ENCODE results near the gene MEF2D.
A peak's percentile ranks its signal among the peaks of the same experiment; 100 is the strongest.

MEF2D gene

DNA sequence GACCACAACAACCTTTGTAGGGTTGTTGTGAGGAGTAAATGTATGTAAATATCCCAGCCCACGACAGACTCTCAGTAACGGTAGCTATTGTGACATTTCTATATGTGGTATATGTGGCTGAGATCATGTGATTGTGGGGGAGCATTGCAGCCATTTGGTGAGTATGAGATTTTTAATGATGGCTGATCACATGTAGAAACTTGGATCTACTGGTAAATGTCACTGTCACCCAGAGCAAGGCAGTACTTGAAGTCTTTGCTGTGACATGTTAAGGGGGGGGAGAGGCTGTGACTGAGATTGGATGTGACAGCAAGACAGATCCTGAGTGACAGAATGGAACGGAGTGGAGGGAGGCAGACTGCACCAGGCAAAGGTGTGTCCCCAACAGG, 23.9 kb upstream of the MEF2D start:
- ATAC-seq = no peak
- TF ChIP-seq, protein P1, sequence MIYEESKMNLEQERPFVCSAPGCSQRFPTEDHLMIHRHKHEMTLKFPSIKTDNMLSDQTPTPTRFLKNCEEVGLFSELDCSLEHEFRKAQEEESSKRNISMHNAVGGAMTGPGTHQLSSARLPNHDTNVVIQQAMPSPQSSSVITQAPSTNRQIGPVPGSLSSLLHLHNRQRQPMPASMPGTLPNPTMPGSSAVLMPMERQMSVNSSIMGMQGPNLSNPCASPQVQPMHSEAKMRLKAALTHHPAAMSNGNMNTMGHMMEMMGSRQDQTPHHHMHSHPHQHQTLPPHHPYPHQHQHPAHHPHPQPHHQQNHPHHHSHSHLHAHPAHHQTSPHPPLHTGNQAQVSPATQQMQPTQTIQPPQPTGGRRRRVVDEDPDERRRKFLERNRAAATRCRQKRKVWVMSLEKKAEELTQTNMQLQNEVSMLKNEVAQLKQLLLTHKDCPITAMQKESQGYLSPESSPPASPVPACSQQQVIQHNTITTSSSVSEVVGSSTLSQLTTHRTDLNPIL (CRISPR knock-in tag; IDR thresholded peaks at IDR 0.05; ENCODE audit: low read depth) = no peak
- TF ChIP-seq OSR1 (CRISPR knock-in tag; IDR thresholded peaks at IDR 0.05) (no peak), ZC3H10 (CRISPR knock-in tag; IDR thresholded peaks at IDR 0.05) (no peak), BACH2 (CRISPR knock-in tag; IDR thresholded peaks at IDR 0.05; ENCODE audit: borderline replicate concordance) (no peak), CSDC2 (CRISPR knock-in tag; IDR thresholded peaks at IDR 0.05) (no peak), ZNF8 (CRISPR knock-in tag; IDR thresholded peaks at IDR 0.05) (no peak), TCF4 (CRISPR knock-in tag; IDR thresholded peaks at IDR 0.05; ENCODE audit: borderline replicate concordance) (no peak), ZNF70 (CRISPR knock-in tag; IDR thresholded peaks at IDR 0.05) (no peak), ISL1 (CRISPR knock-in tag; IDR thresholded peaks at IDR 0.05) (no peak), ZFP30 (CRISPR knock-in tag; IDR thresholded peaks at IDR 0.05) (no peak), GLIS3 (CRISPR knock-in tag; IDR thresholded peaks at IDR 0.05) (no peak), TSHZ2 (CRISPR knock-in tag; IDR thresholded peaks at IDR 0.05) (no peak), TOX (CRISPR knock-in tag; IDR thresholded peaks at IDR 0.05; ENCODE audit: borderline replicate concordance) (no peak), ESRRG (CRISPR knock-in tag; IDR thresholded peaks at IDR 0.05) (no peak), ARNTL (CRISPR knock-in tag; IDR thresholded peaks at IDR 0.05; ENCODE audit: borderline replicate concordance, low read depth) (no peak), PATZ1 (CRISPR knock-in tag; IDR thresholded peaks at IDR 0.05; ENCODE audit: borderline replicate concordance) (no peak)
- TF ChIP-seq, protein P2, sequence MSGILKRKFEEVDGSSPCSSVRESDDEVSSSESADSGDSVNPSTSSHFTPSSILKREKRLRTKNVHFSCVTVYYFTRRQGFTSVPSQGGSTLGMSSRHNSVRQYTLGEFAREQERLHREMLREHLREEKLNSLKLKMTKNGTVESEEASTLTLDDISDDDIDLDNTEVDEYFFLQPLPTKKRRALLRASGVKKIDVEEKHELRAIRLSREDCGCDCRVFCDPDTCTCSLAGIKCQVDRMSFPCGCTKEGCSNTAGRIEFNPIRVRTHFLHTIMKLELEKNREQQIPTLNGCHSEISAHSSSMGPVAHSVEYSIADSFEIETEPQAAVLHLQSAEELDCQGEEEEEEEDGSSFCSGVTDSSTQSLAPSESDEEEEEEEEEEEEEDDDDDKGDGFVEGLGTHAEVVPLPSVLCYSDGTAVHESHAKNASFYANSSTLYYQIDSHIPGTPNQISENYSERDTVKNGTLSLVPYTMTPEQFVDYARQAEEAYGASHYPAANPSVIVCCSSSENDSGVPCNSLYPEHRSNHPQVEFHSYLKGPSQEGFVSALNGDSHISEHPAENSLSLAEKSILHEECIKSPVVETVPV (CRISPR knock-in tag; IDR thresholded peaks at IDR 0.05) = no peak
- TF ChIP-seq, protein P3, sequence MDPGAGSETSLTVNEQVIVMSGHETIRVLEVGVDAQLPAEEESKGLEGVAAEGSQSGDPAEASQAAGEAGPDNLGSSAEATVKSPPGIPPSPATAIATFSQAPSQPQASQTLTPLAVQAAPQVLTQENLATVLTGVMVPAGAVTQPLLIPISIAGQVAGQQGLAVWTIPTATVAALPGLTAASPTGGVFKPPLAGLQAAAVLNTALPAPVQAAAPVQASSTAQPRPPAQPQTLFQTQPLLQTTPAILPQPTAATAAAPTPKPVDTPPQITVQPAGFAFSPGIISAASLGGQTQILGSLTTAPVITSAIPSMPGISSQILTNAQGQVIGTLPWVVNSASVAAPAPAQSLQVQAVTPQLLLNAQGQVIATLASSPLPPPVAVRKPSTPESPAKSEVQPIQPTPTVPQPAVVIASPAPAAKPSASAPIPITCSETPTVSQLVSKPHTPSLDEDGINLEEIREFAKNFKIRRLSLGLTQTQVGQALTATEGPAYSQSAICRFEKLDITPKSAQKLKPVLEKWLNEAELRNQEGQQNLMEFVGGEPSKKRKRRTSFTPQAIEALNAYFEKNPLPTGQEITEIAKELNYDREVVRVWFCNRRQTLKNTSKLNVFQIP (CRISPR knock-in tag; IDR thresholded peaks at IDR 0.05; ENCODE audit: borderline replicate concordance, low read depth) = no peak

- ATAC-seq = no peak
- no peak for TF ChIP-seq TCF4 (CRISPR knock-in tag; IDR thresholded peaks at IDR 0.05; ENCODE audit: borderline replicate concordance)
These were observed 23.4 kb upstream of the MEF2D start for GRCh38 chr1:156523801-156524480.

DNA sequence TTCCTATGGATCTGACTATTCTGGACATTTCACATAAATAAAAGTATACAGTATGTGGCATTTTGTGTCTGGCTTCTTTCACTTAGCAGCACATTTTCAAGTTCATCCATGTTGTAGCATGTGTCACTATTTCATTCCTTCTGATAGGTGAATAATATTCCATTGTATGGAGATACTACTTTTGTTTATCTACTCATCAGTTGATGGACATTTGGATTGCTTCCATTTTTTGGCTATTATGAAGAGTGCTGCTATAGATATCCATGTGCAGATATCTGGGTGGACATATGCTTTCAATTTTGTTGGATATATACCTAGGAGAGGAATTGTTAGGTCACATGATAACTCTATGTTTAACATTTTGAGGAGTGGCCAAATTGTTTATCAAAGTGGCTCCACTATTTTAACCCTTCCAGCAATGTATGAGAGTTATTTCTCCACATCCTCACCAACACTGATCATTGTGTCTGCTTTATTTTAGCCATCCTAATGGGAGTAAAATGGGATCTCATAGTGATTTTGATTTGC, 21.9 kb upstream of the MEF2D start:
- peak; percentile 45 for ATAC-seq
- TF ChIP-seq ZNF70 (CRISPR knock-in tag; IDR thresholded peaks at IDR 0.05) (peak; percentile 87), GLIS3 (CRISPR knock-in tag; IDR thresholded peaks at IDR 0.05) (no peak), RARB (CRISPR knock-in tag; IDR thresholded peaks at IDR 0.05) (no peak), CSDC2 (CRISPR knock-in tag; IDR thresholded peaks at IDR 0.05) (no peak), OSR1 (CRISPR knock-in tag; IDR thresholded peaks at IDR 0.05) (no peak), TCF4 (CRISPR knock-in tag; IDR thresholded peaks at IDR 0.05; ENCODE audit: borderline replicate concordance) (peak; percentile 37; the same call in 1 of the 2 replicates), SNAI2 (CRISPR knock-in tag; IDR thresholded peaks at IDR 0.05) (no peak), ZNF8 (CRISPR knock-in tag; IDR thresholded peaks at IDR 0.05) (no peak), ESRRG (CRISPR knock-in tag; IDR thresholded peaks at IDR 0.05) (no peak)
